WTC11 (cell line): ENCODE data around the gene MED13.

Source experiments
- ATF3 ChIP-seq: sonication (generic); formaldehyde crosslinking; conservative IDR thresholded peaks from 2 replicates; pipeline ENCODE4 v1.8.1; 2022; ENCODE audit warnings: mild to moderate bottlenecking, missing genetic modification reagents
- CTCF ChIP-seq: fragments of 200-600 bp; IDR thresholded peaks from 2 replicates; pipeline ENCODE4 v1.8.0; 2022; ENCODE audit warnings: antibody characterized with exemption

DNA sequence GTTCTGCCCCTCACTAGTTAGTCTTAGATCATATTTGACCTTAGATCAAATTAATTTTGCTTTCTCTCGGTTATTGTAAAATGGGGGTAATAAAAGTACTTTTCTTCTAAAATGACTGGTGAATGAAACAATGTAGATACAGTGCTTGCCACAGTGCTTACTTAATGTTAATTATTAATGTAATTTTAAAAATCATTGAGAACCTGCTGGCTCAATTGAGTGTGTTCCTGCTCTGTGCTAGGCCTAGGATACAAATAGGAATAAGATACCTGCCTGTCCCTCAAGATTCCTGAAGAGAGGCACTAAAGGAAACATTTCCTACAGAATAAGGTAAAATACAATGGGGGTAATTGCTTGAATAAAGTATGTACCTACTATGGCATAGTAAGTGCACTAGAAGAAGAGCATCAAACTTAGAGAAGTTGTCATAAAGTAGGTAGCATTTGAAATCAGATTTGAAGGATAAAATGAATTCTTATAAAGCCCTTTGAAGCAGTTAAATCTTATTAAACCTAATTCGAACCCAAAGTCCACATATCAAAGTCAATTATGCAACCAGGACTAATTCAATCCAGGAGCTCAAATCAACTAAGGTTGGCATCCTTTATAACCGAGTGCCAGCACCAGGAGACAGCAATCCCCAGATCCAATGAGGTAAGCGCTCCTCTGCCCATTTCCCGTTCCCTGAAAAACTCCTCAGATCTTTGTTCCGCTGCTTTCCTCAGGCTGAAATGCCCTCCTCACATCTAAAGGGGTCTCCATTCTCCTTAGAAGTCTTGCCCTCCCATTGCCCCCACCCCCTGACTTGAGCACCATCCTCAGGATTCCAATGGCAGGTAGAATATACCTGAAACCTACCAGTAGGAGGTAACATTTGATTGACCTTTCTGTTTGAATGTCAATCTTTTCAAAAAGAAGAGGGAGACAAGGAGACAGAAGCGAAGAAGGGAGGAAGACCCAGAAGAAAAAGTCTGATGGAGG is 2.4 kb upstream of the MED13 start:
- TF ChIP-seq CTCF, result no peak
- no peak for TF ChIP-seq ATF3
